Nephron (organoid): ENCODE measurements around the gene COL26A1.
A peak's percentile ranks its signal among the peaks of the same experiment; 100 is the strongest.

Experiments
- H3K27ac Mint-ChIP-seq, 3 experiments: 2 replicates each; pipeline ENCODE4 v1.8.0; 2020; ENCODE audit warnings: mixed read lengths in 3 of 3, mild to moderate bottlenecking in 2 of 3, moderate library complexity in 1 of 3
- H3K27me3 Mint-ChIP-seq: 2 replicates; pipeline ENCODE4 v1.8.0; 2021; ENCODE audit warnings: low read depth, mild to moderate bottlenecking, moderate library complexity, mixed read lengths
- H3K36me3 Mint-ChIP-seq: 2 replicates; pipeline ENCODE4 v1.8.0; 2020; ENCODE audit warnings: low read depth, mixed read lengths
- H3K4me1 Mint-ChIP-seq: 2 replicates; pipeline ENCODE4 v1.8.0; 2020; ENCODE audit warnings: mixed read lengths
- H3K4me3 Mint-ChIP-seq, 3 experiments: 2 replicates each; pipeline ENCODE4 v1.8.0; 2020; ENCODE audit warnings: mild to moderate bottlenecking in 3 of 3, mixed read lengths in 3 of 3, moderate library complexity in 2 of 3
- H3K9me3 Mint-ChIP-seq: 2 replicates; pipeline ENCODE4 v1.8.0; 2020; ENCODE audit warnings: mixed read lengths
- CTCF ChIP-seq, 3 experiments: fragments of 200-600 bp; sonication (generic); IDR thresholded peaks; one replicate each; pipeline ENCODE4 v1.5.0; 2021; ENCODE audit warnings: antibody characterized with exemption in 3 of 3; ENCODE audit not compliant: unreplicated experiment in 3 of 3

COL26A1 gene

GRCh38 chr7:101529560-101529959, 166.9 kb downstream of the COL26A1 start:
- no peak overlapping the region for H3K4me3 Mint-ChIP-seq
- H3K4me1 Mint-ChIP-seq: peaks cover 16% of the 10 kb centered on the region
- peaks cover 15% of the 10 kb centered on the region for H3K36me3 Mint-ChIP-seq
- peaks cover 3% of the 10 kb centered on the region for H3K9me3 Mint-ChIP-seq
- H3K27me3 Mint-ChIP-seq: peaks cover 5% of the 10 kb centered on the region
- TF ChIP-seq CTCF (IDR thresholded peaks at IDR 0.05; ENCODE audit: unreplicated experiment in 3 of 3): no peak
- no peak overlapping the region for H3K27ac Mint-ChIP-seq

GRCh38 chr7:101531726-101532357, 169.2 kb downstream of the COL26A1 start:
- Mint-ChIP-seq H3K4me1 (peaks cover 16% of the 10 kb centered on the region), H3K27ac (peak overlapping the region; percentile 28 to 51 (median 50)), H3K4me3 (no peak overlapping the region), H3K36me3 (peaks cover 8% of the 10 kb centered on the region), H3K27me3 (peaks cover 5% of the 10 kb centered on the region), H3K9me3 (no peaks in the 10 kb centered on the region)
- TF ChIP-seq CTCF (IDR thresholded peaks at IDR 0.05; ENCODE audit: unreplicated experiment in 3 of 3): no peak

GRCh38 chr7:101532400-101533102, 169.9 kb downstream of the COL26A1 start:
- Mint-ChIP-seq H3K36me3 (peaks cover 5% of the 10 kb centered on the region), H3K9me3 (no peaks in the 10 kb centered on the region), H3K4me1 (peaks cover 16% of the 10 kb centered on the region), H3K4me3 (no peak overlapping the region), H3K27me3 (peaks cover 5% of the 10 kb centered on the region), H3K27ac (peak overlapping the region in 2 of 3 experiments; percentile 50 to 51)
- TF ChIP-seq CTCF (IDR thresholded peaks at IDR 0.05; ENCODE audit: unreplicated experiment in 3 of 3): no peak

- H3K27ac Mint-ChIP-seq: peak overlapping the region in 1 of 3 experiments; percentile 50
- TF ChIP-seq CTCF (IDR thresholded peaks at IDR 0.05; ENCODE audit: unreplicated experiment in 3 of 3): no peak
- peaks cover 5% of the 10 kb centered on the region for H3K27me3 Mint-ChIP-seq
- H3K36me3 Mint-ChIP-seq: peaks cover 5% of the 10 kb centered on the region
- peaks cover 16% of the 10 kb centered on the region for H3K4me1 Mint-ChIP-seq
- no peaks in the 10 kb centered on the region for H3K9me3 Mint-ChIP-seq
- no peak overlapping the region for H3K4me3 Mint-ChIP-seq
These were observed 170.4 kb downstream of the COL26A1 start for GRCh38 chr7:101533103-101533465.

- peak overlapping the region in 2 of 3 experiments; percentile 12 to 33 for H3K27ac Mint-ChIP-seq
- H3K9me3 Mint-ChIP-seq: no peaks in the 10 kb centered on the region
- no peak overlapping the region for H3K4me3 Mint-ChIP-seq
- peaks cover 5% of the 10 kb centered on the region for H3K27me3 Mint-ChIP-seq
- peaks cover 5% of the 10 kb centered on the region for H3K36me3 Mint-ChIP-seq
- peaks cover 20% of the 10 kb centered on the region for H3K4me1 Mint-ChIP-seq
- TF ChIP-seq CTCF (IDR thresholded peaks at IDR 0.05; ENCODE audit: unreplicated experiment in 3 of 3): no peak
These were observed 171.5 kb downstream of the COL26A1 start for GRCh38 chr7:101534015-101534803.
